OCI-LY7 (cell line): Measurements from ENCODE around the gene TIFAB.

Experiments
- CTCF ChIP-seq: fragments of 200-600 bp; sonication (generic); conservative IDR thresholded peaks from 2 replicates; pipeline ENCODE4 v1.5.1; 2014; ENCODE audit warnings: mild to moderate bottlenecking, antibody characterized with exemption, low read length, moderate library complexity, mixed read lengths
- EZH2phosphoT487 ChIP-seq: fragments of 200-600 bp; sonication (generic); IDR thresholded peaks from 2 replicates; pipeline ENCODE4 v1.6.1; 2018; ENCODE audit warnings: low read depth, borderline replicate concordance, mild to moderate bottlenecking, mixed run types, antibody characterized with exemption, low read length, moderate library complexity, mixed read lengths

DNA sequence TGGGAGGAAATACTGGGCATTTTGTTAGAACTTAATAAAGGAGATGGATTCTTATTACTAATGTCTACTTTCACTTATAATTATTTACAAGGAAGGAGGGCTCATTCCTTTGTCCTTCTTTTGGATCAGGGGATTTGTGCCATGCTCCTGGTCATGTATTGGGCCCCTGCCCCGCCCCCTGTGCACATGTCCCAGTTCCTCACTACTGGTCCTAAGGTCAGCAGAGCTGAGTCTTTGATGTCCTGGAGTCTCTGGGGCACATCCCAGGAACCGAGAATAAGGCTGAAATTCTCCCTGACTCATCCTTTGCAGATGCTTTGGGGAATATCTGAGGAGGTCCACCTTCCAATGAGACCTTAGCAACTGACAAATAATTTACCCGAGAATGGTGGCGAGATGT, 19.6 kb upstream of the TIFAB start:
- TF ChIP-seq CTCF, result no peak
- no peak for TF ChIP-seq EZH2phosphoT487
